Measurements from ENCODE around the gene HACD2.
A peak's percentile ranks its signal among the peaks of the same experiment; 100 is the strongest.
"Not testable (repeated sequence)": the region's sequence is repeated elsewhere in the genome, so short reads cannot be mapped to it uniquely, and the experiment has no call there.

The HACD2 gene

DNA sequence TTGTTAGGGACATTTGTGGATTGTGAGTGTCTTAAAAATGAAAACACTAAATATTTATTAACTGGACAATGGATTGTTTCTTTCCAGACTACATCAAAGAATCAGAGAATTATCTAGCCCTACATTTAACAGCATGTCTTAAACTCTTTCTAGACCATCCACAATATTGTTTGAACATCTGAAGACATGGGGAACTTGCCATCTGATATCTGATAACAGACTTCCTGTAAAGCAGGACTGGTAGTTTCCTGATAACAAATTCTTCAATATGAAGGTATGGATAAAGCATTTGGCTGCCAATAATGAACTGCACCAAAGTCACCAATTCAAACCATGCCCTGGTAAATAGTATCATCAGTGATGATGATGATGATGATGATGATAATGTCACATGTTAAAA, 26.2 kb upstream of the HACD2 start:
- no peak for DNase-seq

DNA sequence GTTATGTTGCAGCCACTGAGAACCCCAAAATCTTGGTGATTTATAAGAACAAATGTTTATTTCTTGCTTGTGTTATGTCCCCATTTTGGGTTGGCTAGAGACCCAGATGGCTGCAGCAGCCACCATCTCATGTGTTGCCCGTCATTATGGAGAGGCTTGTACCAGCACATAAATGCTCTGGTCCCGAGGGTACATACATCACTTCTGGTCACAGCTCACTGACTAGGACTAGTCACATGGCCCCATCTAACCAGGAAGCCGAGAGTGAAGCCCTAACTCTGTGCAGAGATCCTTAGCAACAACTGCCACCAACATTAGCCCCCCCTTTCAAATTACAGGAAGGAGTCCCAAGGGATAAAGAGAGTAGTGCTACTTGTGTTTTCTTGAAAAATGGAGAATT, 25.5 kb upstream of the HACD2 start:
- DNase-seq = peak; percentile 60 to 85

DNA sequence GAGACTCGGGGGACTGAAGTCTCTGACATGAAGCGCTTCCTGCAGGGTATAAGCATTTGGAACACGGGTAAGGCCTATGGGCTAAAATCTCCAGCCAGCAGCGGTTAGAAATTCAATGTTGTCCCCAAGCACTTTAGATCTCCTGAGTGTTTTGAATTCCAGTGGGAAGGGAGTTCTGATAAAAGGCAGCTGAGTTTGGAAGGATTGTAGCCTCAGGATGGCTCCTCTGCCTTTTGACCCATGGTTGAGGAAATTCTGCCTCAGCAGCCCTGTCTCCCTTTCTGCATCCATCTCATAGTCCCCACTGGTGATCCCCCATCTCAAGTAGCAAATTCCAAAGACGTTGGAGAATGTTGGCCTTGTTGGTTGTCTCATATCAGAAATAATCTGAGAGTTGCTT, 24.2 kb upstream of the HACD2 start:
- no peak for DNase-seq

DNA sequence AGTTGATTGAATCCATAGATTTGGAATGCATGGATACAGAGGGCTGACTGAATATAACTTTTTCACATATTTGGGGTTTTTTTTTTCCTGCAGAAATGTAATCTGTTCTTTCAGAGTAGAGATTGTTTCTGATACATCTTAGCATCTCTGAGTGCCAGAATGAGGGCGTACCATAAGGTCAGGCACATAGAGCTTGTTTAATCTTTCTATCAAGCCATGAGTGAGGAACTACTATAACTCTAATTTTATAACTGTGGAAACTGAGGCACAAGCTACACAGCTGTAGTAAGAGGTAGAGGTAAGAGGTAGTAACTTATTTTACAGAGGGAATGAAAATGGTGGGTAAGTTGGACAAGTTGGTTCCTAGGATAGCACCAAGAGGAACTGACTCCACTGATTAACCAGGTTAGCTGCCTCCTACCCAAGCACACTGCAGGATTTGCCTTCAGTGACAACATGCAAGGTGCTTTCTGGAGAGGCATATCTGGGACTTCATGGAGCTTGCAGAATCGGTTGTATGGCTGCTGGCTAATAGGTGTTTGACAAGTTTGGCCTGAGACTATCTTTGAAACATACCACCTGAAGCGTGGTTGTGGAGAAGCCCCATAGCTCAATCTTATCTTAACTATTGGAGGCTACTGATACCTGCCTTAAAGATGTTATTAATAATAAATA, 23.5 kb upstream of the HACD2 start:
- no peak for DNase-seq

DNA sequence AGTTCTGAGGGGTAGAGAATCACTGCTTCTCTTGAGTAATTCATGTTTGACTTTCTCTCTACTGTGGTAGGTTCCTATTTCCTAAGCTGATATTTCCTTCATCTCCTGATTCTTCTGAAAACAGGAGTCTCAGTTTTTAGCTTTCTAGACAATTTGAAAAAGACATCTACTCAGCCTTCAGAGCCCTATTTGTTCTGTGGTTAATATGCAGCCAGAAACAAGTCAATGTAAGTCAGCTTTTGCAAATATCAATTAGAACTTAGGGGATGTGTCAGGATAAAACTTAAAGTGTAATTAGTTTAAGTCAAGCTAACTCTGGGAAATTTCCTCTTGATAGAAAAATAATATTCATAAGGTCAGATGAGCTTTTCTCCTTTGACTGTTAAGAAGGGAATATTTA, 21.7 kb upstream of the HACD2 start:
- no peak for DNase-seq

DNA sequence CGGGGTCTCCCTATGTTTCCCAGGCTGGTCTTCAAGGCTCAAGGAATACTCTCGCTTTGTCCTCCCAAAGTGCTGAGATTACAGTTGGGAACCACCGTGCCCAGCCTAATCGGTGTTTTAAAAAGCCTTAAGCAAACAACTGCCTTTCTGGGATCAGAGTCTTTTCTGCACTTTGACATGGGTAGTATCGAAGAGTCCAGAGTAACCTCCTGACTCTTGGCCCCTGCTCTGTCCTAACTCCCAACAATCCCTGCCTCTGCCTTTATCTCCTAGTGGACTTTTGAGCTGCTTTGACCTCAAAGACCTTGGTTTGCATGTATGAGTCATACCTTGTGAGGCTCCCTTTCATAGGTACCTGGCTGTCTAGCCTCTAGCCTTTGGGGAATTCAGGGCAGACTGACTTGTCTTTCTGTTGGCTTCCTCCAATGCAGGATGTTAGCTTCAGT, 21.0 kb upstream of the HACD2 start:
- DNase-seq = no peak

DNA sequence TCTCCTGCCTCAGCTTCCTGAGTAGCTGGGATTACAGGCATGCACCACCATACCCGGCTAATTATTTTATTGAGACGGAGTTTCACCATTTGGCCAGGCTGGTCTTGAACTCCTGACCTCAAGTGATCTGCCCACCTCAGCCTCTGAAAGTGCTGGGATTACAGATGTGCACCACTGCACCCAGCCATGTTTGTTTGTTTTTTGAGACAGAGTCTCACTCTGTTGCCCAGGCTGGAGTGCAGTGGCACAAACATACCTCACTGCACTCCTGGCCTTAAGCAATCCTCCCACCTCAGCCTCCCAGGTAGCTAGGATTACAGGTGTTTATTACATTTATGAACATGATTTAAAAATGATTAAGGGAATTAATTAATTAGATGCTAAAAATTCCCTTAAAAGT, 18.3 kb upstream of the HACD2 start:
- not testable (repeated sequence) for DNase-seq

DNA sequence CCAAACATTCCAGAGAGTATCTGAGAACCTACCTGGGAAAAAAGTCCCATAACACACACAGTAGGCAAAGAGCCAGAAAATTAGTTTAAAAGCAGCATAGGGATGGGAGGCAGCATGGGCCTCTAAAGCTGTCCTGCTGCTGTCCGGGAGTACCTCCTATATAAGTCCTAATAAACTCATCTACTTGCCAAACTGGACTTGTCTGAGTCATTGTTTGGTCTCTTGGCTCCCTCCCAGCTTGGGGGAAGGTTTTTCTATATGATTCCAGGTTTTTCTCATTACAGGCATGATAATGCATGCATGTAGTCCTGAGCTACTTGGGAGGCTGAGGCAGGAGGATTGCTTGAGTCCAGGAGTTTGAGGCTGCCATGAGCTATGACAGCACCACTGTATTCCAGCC, 17.5 kb upstream of the HACD2 start:
- DNase-seq = no peak

DNA sequence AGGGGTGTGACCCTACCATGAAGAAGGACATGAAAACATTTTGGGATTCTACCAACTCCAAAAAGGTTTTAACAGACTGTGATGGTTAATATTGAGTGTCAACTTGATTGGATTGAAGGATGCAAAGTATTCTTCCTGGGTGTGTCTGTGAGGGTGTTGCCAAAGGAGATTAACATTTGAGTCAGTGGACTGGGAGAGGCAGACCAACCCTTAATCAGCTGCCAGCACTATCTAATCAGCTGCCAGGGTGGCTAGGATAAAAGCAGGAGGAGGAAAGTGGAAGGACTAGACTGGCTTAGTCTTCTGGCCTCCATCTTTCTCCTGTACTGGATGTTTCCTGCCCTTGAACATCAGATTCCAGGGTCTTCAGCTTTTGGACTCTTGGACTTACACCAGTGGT, 16.0 kb upstream of the HACD2 start:
- not testable (repeated sequence) for DNase-seq

DNA sequence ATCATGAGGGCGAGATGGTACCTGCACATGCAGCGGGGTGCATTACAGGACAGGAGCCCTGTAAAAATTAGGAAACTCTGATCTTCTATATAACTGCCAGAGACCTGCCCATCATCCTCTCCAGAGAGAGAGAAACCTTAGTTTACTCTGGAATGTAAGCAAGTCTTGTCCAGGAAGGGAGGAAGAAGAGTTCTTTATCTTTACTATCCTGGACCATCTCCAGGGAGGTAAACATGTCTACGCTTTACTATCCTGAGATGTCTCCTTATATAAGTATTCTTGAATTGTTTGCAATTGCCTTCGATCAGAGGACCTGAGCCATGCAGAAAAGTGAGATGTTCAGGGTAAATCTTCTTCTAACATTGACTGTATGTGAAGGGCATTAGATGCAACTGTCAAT, 12.7 kb upstream of the HACD2 start:
- no peak for DNase-seq

DNA sequence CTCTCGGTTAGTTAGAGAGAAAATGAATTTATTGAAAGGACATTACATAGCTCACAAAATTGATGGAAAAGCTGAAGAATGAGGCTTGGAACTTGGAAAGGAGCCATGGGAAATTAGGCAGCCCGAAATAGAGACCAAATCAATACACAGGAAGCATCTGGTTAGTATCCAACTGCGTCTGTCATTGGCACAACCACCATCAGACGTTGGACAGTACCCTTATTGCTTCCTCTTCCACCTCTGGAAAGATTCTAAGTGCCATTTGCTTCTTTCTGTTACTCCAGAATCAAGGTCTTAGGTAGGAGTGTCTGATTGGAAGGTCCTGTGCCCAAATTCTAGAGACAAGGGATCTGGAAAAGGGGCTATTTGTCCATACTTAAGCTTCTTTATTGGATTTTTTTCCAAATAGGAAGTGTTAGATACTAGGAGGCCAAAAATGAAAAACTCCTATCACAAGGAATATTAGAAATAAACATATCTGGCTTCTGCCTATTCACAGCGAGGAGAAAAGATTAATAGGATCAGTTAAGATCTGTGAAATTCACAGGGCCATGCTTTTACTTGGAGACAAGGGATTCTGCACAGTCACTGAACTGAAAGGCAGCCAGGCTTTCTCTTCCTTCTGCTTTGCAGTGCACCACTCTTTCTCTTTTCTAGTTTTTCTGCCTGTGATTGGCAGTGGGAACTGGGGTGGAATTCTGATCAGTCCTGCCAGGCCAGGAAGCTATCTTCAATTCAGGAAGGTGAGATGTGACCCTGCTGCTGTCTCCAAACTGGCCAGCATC, 10.7 kb upstream of the HACD2 start:
- DNase-seq = no peak

DNA sequence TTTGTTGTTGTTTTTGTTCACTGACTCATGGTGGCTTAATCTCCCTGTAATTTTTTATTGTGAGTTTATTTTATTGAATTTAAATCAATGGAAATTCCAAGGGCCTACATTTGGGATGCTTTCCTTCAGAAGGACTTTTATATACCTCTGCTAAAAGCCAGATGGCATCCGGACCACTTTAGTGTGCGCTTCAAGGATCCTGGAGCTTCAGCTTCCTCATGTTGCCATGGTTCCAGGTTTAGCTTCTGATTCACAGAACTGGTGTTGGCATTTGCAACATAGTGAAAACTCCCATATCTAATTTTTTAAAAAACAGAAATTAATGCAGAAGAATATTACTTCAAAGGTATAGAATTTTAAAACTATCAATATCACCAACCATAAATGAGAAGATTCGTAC, 8.5 kb upstream of the HACD2 start:
- no peak for DNase-seq

DNA sequence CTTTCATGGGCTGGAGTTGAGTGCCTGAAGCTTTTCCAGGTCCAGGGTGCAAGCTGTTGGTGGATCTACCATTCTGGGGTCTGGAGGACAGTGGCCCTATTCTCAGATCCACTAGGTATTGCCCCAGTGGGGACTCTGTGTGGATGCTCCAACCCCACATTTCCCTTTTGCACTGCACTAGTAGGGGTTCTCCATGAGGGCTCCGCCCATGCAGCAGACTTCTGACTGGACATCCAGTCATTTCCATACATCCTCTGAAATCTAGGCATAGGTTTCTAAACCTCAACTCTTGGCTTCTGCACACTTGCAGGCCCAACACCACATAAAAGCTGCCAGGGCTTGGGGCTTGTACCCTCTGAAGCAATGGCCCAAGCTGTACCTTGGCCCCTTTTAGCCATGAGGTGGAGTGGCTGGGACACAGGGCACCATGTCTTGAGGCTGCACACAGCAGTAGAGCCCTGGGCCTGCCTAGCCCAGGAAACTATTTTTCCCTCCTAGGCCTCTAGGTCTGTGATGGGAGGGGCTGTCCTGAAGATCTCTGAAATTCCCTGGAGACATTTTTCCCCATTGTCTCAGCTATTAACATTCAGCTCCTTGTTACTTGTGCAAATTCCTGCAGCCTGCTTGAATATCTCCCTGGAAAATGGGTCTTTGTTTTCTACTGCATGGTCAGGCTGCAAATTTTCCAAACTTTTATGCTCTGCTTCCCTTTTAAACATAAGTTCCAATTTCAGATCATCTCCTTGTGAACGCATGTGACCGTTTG, 6.0 kb upstream of the HACD2 start:
- no peak for DNase-seq

DNA sequence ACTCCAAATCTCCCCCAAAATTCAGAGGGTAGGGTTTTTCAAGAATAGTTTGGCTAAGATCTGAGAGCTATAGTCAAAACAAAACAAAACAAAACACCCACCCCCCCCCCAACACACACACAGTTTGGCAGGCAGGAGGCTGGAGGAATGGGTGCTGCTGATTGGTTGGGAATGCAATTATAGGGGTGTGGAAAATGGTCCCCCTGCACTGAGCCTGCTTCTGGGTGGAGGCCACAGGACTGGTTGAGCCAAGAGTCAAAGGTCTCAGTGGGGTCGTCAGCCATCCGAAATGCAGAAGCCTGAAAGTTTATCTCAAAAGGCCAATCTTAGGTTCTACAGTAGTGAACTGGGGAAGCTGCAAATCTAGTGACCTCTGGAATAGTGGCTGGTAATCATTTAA, 2.5 kb upstream of the HACD2 start:
- DNase-seq = no peak

DNA sequence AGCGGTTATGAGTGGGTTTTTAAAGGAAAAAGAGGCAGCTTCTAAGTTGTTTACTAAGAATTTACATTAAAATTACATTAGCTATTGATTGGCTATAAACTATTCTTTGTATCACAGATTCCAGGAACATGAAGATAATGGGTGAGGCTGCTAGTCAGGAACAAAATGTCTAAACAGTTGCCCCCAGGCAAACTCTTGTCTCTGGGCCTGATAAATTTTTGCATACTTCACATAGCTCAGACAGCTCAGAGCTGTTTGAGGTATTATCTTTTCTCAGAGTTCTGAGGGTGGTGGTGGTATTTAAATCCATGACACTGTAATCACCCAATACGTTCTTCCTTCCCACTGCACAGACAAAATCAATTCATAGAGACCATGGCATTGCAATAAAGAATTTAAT, 2.1 kb upstream of the HACD2 start:
- no peak for DNase-seq

DNA sequence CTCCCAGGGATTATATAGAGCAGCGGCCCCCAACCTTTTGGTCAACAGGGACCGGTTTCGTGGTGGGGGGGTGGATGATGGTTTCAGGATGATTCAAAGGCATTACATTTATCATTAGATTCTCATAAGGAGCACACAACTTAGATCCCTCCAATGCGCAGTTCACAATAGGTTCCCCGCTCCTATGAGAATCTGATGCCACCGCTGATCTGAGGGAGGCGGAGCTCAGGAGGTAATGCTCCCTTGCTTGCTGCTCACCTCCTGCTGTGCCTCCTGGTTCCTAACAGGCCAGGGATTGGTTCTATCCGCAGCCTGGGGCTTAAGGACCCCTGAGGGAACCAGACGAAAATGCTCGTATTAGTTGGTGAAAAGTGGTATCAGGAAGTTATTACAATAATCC, 1.3 kb upstream of the HACD2 start:
- DNase-seq = peak; percentile 26 to 30

DNA sequence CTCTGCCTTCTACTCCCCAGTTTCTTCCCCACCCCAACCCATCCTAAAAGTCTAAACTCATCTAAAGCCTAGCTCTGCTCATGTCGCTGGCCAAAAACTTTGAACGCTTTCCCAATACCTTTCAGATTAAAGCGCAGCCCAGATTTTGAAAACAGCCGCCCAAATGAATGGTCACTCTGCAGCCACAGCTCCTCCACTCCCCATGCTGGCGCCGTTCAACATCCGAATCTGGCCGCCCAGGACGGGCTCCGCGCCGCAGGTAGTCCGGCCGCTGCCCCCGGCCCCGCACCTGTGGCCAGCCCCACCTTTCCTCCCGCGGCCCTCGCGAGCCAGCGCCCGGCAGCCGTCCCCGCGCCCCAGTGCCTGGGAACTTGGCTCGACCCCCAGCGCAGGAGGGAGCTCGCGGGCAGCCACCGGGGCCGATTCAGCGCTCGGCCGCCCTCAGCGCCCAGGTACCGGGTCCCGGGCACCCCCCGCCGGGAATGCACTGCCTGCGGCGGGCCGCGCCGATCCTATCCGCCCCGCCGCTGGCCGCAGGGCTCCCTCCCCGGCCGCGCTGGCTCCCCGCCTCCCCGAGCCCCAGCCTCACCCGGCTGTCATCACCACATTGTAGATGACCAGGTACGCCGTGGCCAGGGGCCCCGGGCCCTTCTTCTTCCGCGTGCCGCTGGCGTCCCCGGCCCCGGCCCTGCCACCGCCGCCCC, 417 bp downstream of the HACD2 start:
- DNase-seq = peak in 1 of 2 experiments; percentile 50

DNA sequence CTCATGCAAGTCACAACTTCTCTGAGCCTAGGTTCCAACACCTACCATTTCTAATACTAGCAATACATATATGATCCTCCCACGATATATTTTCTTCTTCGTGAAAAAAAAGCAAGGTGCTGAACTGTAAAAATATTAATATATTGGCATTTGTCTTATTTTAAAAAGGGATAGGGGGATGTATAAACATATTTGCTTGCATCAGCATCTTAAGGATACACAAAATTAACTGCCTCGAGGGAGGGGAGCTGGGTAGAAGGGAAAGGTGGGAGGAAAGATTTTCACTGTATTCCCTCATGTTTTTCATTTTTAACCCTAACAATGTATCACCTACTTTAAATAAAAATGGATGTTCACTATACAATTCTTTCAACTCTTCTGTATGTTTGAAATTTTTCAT, 1.3 kb downstream of the HACD2 start:
- DNase-seq = no peak

DNA sequence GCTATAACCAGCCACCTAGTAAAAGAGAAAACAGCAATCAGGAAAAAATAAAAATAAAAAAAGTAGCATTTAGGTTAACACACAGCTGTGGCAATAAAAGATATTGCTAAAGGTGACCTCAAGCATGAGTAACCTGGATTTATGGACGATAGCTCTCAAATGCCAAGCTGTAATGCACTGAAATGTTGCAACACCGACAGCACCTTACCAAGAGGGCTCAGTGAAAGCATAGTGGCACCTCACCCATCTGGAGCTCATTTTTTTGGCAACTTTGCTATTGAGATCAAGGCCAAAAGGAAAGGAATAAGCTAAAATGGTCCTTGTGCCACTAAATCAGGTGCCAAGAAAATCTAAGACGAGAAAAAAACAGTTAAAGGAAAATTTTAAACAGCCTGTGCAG, 2.5 kb downstream of the HACD2 start:
- no peak for DNase-seq

DNA sequence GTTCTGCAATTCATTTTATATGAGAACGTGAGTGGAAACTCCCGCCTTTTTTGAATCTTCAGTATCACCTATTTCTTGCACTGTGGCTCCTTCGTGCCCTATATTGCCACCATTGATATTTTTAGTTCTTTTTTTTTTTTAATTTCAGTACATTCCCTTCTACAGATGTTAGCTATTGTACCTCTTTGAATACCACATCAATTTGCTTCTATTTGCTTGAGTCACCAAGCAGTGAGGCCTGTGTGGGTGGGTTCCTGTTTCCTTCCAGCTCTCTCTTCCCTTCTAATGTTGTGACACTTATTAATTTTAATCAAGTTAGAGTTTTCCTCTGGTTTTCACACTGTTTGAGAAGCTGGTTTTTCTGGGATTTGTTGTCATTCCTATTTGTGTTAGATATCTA, 8.7 kb downstream of the HACD2 start:
- no peak for DNase-seq

DNA sequence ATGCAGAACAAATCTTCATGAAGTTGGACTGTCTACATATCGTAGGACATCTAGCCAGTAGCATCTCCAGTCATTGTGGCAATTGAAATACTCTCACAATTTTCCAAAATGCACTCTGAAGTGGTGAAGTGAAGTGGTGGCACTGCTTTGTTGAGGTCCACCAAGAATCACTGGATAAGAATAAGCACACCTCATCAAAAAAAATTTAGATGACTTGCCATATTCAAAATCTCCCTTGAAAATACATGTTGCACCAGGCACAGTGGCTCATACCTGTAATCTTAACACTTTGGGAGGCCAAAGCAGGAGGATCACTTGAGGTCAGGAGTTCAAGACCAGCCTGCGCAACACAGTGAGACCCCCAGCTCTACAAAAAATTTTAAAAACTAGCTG, 12.9 kb downstream of the HACD2 start:
- DNase-seq = no peak

DNA sequence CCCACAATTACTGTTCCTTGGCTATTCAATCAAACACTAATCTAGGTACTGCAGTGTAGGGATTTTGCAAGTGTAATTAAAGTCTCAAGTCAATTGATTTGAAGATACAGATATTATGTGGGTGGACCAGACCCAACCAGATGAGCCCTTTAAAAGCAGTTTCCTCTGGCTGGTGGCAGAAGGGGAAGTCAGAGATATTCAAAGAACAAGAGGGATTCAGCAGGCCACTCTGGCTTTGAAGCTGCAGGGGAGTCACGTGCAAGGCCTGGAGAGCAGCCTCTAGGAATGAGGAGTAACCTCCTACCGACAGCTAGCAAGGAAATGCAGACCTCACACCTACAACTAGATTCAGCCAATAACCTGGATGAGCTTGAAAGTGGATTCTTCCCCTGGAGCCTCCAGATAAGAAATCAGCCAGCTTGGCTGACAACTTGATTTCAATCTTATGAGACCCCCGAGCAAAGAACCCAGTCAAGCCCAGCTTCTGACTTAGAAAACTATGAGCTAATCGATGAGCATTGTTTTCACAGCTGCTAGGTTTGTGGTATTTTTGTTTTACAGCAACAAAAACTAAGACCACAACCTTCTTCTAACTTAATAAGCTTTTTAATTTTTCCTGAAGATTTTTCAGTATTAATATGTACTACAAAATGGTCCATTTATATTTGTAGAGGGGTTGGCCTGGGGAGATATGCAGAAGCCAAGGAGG, 13.4 kb downstream of the HACD2 start:
- no peak for DNase-seq

DNA sequence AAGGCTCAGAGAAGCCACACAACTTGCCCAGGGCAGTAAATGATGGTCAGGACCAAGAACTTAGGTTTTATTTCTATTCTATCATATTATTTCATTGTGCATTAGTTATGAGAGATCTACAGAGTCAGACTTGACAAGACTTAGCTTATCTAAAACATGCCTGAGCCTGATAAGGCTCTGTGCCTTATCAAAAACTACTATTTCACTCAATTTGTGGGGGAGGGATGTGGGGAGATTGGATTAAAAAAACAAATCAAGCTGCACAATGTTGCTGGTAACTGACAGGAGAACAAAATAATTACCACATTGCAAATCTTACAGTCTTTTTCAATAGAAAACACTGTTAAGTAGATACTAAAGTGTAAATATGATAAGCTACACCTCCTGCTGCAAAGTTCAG, 16.0 kb downstream of the HACD2 start:
- no peak for DNase-seq

Data from NCI-H187 (cell line).